H9 (cell line): ENCODE results near the gene SHANK1. TPM values are rescaled to one million over a fixed set of nuclear protein-coding genes. Genes with fewer than 3 reads are reported as not detected.

Experiments
- DNase-seq: peaks from one replicate; pipeline ENCODE4 v3.0.0-alpha.2; 2017
- H2AFZ ChIP-seq: one replicate; pipeline ENCODE4 v1.6.1; 2013; ENCODE audit warnings: mild to moderate bottlenecking, low read length, control low read depth, moderate library complexity
- H2AK5ac ChIP-seq: 2 replicates; pipeline ENCODE4 v1.6.1; 2013; ENCODE audit warnings: low read length, control low read depth, mixed read lengths; ENCODE audit not compliant: insufficient read length
- H2BK120ac ChIP-seq: one replicate; pipeline ENCODE4 v1.6.1; 2013; ENCODE audit warnings: low read depth, mild to moderate bottlenecking, low read length, control low read depth, inconsistent platforms; ENCODE audit not compliant: poor library complexity, severe bottlenecking
- H2BK12ac ChIP-seq: 2 replicates; pipeline ENCODE4 v1.6.1; 2013; ENCODE audit warnings: low read length, control low read depth, mixed read lengths, low read depth; ENCODE audit not compliant: insufficient read length
- H2BK15ac ChIP-seq: 2 replicates; pipeline ENCODE4 v1.6.1; 2013; ENCODE audit warnings: low read depth, low read length, control low read depth
- H2BK20ac ChIP-seq: one replicate; pipeline ENCODE4 v1.6.1; 2013; ENCODE audit warnings: low read depth, mild to moderate bottlenecking, low read length, control low read depth, inconsistent platforms; ENCODE audit not compliant: poor library complexity, severe bottlenecking
- H2BK5ac ChIP-seq: 2 replicates; pipeline ENCODE4 v1.6.1; 2013; ENCODE audit warnings: low read length, control low read depth, mixed read lengths; ENCODE audit not compliant: insufficient read length
- H3K14ac ChIP-seq: 2 replicates; pipeline ENCODE4 v1.6.1; 2013; ENCODE audit warnings: low read length, control low read depth; ENCODE audit not compliant: insufficient read depth
- H3K18ac ChIP-seq: 2 replicates; pipeline ENCODE4 v1.6.1; 2013; ENCODE audit warnings: low read depth, mild to moderate bottlenecking, mixed read lengths, low read length, control low read depth; ENCODE audit not compliant: insufficient read length
- H3K23ac ChIP-seq: 2 replicates; pipeline ENCODE4 v1.6.1; 2013; ENCODE audit warnings: low read length, control low read depth, mixed read lengths, low read depth; ENCODE audit not compliant: insufficient read length
- H3K23me2 ChIP-seq: 2 replicates; pipeline ENCODE4 v1.6.1; 2013; ENCODE audit warnings: low read depth, mild to moderate bottlenecking, mixed read lengths, low read length, control low read depth; ENCODE audit not compliant: insufficient read length, poor library complexity, severe bottlenecking
- H3K27ac ChIP-seq: 2 replicates; pipeline ENCODE4 v1.5.1; 2013; ENCODE audit warnings: low read length, control low read depth, mixed read lengths, low read depth; ENCODE audit not compliant: insufficient read length
- H3K27me3 ChIP-seq: 2 replicates; pipeline ENCODE4 v1.6.1; 2013; ENCODE audit warnings: low read length, control low read depth, inconsistent platforms; ENCODE audit not compliant: insufficient read depth
- H3K4ac ChIP-seq: 2 replicates; pipeline ENCODE4 v1.6.1; 2013; ENCODE audit warnings: low read depth, mild to moderate bottlenecking, control low read depth, inconsistent platforms, low read length, moderate library complexity
- H3K4me1 ChIP-seq: 2 replicates; pipeline ENCODE4 v1.6.1; 2013; ENCODE audit warnings: low read length, control low read depth, inconsistent platforms; ENCODE audit not compliant: insufficient read depth
- H3K4me2 ChIP-seq: 2 replicates; pipeline ENCODE4 v1.6.1; 2013; ENCODE audit warnings: low read length, control low read depth, mixed read lengths; ENCODE audit not compliant: insufficient read length, insufficient read depth
- H3K56ac ChIP-seq: 2 replicates; pipeline ENCODE4 v1.6.1; 2013; ENCODE audit warnings: low read depth, mild to moderate bottlenecking, mixed read lengths, low read length, control low read depth; ENCODE audit not compliant: insufficient read length
- H3K79me1 ChIP-seq: 2 replicates; pipeline ENCODE4 v1.6.1; 2013; ENCODE audit warnings: low read depth, mild to moderate bottlenecking, moderate library complexity, low read length, control low read depth, inconsistent platforms; ENCODE audit not compliant: insufficient read depth, poor library complexity, severe bottlenecking
- H3K79me2 ChIP-seq: 2 replicates; pipeline ENCODE4 v1.6.1; 2013; ENCODE audit warnings: low read length, control low read depth, inconsistent platforms; ENCODE audit not compliant: insufficient read depth
- H3K9ac ChIP-seq: 2 replicates; pipeline ENCODE4 v1.6.1; 2013; ENCODE audit warnings: low read length, control low read depth, mixed read lengths; ENCODE audit not compliant: insufficient read length; ENCODE audit errors: extremely low read depth
- H3K9me3 ChIP-seq: one replicate; pipeline ENCODE4 v1.6.1; 2013; ENCODE audit warnings: low read depth, low read length, inconsistent platforms; ENCODE audit not compliant: control insufficient read depth
- H3T11ph ChIP-seq: one replicate; pipeline ENCODE4 v1.6.1; 2013; ENCODE audit warnings: mild to moderate bottlenecking, low read length, control low read depth, inconsistent platforms
- H4K20me1 ChIP-seq: one replicate; pipeline ENCODE4 v1.6.1; 2013; ENCODE audit not compliant: control insufficient read depth, insufficient read length, insufficient read depth
- H4K5ac ChIP-seq: 2 replicates; pipeline ENCODE4 v1.6.1; 2013; ENCODE audit warnings: low read depth, mild to moderate bottlenecking, mixed read lengths, low read length, control low read depth; ENCODE audit not compliant: insufficient read length
- H4K8ac ChIP-seq: replicated peaks from 2 replicates; pipeline ENCODE4 v1.6.1; 2013; ENCODE audit warnings: low read length, control low read depth, mixed read lengths, low read depth; ENCODE audit not compliant: insufficient read length
- H4K91ac ChIP-seq: 2 replicates; pipeline ENCODE4 v1.6.1; 2013; ENCODE audit warnings: low read depth, mild to moderate bottlenecking, moderate library complexity, mixed read lengths, low read length, control low read depth; ENCODE audit not compliant: insufficient read length
- H3K27ac Mint-ChIP-seq, 3 experiments: 2 replicates in 2 of 3; 3 replicates in 1 of 3; pipeline ENCODE4 v1.8.0; 2020 to 2021; ENCODE audit warnings: mixed read lengths in 3 of 3, mild to moderate bottlenecking in 1 of 3, moderate library complexity in 1 of 3
- H3K27me3 Mint-ChIP-seq: 2 replicates; pipeline ENCODE4 v1.8.0; 2021; ENCODE audit warnings: low read depth, mild to moderate bottlenecking, moderate library complexity, mixed read lengths
- H3K36me3 Mint-ChIP-seq, 3 experiments: 2 replicates in 2 of 3; 3 replicates in 1 of 3; pipeline ENCODE4 v1.8.0; 2020 to 2021; ENCODE audit warnings: low read depth in 3 of 3, mixed read lengths in 3 of 3; ENCODE audit not compliant: insufficient read depth in 1 of 3
- H3K4me1 Mint-ChIP-seq, 2 experiments: 2 replicates each; pipeline ENCODE4 v1.8.0; 2020; ENCODE audit warnings: mixed read lengths in 2 of 2
- H3K4me3 Mint-ChIP-seq, 2 experiments: 2 replicates in 1 of 2; 3 replicates in 1 of 2; pipeline ENCODE4 v1.8.0; 2020 to 2021; ENCODE audit warnings: mild to moderate bottlenecking in 2 of 2, mixed read lengths in 2 of 2, moderate library complexity in 1 of 2
- H3K9me3 Mint-ChIP-seq, 2 experiments: 2 replicates in 1 of 2; 3 replicates in 1 of 2; pipeline ENCODE4 v1.8.0; 2020; ENCODE audit warnings: mild to moderate bottlenecking in 2 of 2, mixed read lengths in 2 of 2, moderate library complexity in 1 of 2
- WGBS: extraction: QIAGEN DNeasy Blood & Tissue Kit; methylation state at CpG from one replicate; pipeline ENCODE4 v1.1.7; 2013; ENCODE audit warnings: missing lambda C conversion rate, low lambda C conversion rate, mixed read lengths; ENCODE audit not compliant: insufficient read length; ENCODE audit errors: extremely low coverage; 5-methylcytosine and 5-hydroxymethylcytosine counted together
- total RNA-seq: library from RNA; stranded (reverse); gene quantifications from 2 replicates; pipeline ENCODE4 v1.2.1, GENCODE V29; 2021
- TF ChIP-seq, protein P1 (sequence below): fragments of 200-600 bp; sonication (generic); conservative IDR thresholded peaks from 3 replicates; pipeline ENCODE4 v1.8.0; 2021; ENCODE audit warnings: antibody characterized with exemption, mild to moderate bottlenecking

SHANK1 gene
- total RNA-seq, 1 experiment from 2014 or later, result 1.7 TPM

GRCh38 chr19:50670102-50670380 is 49.6 kb downstream of the SHANK1 start:
- H3K4me1 ChIP-seq, result peaks cover 7% of the 10 kb centered on the region; the same call in 1 of the 2 replicates
- no peak overlapping the region for H2BK5ac ChIP-seq
- H3K4me2 ChIP-seq, result no peak overlapping the region
- H3T11ph ChIP-seq, result no peak overlapping the region
- H2BK20ac ChIP-seq, result no peak overlapping the region
- no peak overlapping the region for H2AK5ac ChIP-seq
- no CpG with 5 or more reads among the region's 5 CpGs for WGBS
- H3K27ac ChIP-seq, result no peak overlapping the region
- H3K27me3 ChIP-seq, result peaks cover 14% of the 10 kb centered on the region; the same call in 1 of the 2 replicates
- H3K56ac ChIP-seq, result no peak overlapping the region
- Mint-ChIP-seq H3K27me3 (peaks cover 85% of the 10 kb centered on the region), H3K4me3 (no peak overlapping the region; a peak in 2 of 5 replicates), H3K9me3 (peaks cover 0 to 4% of the 10 kb centered on the region in 2 experiments; a peak in 1 of 5 replicates), H3K36me3 (no peaks in the 10 kb centered on the region; a peak in 1 of 7 replicates), H3K4me1 (peaks cover 11 to 25% of the 10 kb centered on the region in 2 experiments), H3K27ac (no peak overlapping the region)
- H3K4ac ChIP-seq, result no peak overlapping the region
- H2BK12ac ChIP-seq, result no peak overlapping the region
- H3K9ac ChIP-seq, result no peak overlapping the region
- H2AFZ ChIP-seq, result no peak overlapping the region
- no peaks in the 10 kb centered on the region for H3K9me3 ChIP-seq
- H3K79me2 ChIP-seq, result no peaks in the 10 kb centered on the region
- H4K8ac ChIP-seq, result no peak overlapping the region
- H2BK120ac ChIP-seq, result no peak overlapping the region
- H3K23ac ChIP-seq, result no peak overlapping the region
- no peak overlapping the region for H3K14ac ChIP-seq
- H2BK15ac ChIP-seq, result no peak overlapping the region
- no peaks in the 10 kb centered on the region for H3K23me2 ChIP-seq
- TF ChIP-seq, protein P1, sequence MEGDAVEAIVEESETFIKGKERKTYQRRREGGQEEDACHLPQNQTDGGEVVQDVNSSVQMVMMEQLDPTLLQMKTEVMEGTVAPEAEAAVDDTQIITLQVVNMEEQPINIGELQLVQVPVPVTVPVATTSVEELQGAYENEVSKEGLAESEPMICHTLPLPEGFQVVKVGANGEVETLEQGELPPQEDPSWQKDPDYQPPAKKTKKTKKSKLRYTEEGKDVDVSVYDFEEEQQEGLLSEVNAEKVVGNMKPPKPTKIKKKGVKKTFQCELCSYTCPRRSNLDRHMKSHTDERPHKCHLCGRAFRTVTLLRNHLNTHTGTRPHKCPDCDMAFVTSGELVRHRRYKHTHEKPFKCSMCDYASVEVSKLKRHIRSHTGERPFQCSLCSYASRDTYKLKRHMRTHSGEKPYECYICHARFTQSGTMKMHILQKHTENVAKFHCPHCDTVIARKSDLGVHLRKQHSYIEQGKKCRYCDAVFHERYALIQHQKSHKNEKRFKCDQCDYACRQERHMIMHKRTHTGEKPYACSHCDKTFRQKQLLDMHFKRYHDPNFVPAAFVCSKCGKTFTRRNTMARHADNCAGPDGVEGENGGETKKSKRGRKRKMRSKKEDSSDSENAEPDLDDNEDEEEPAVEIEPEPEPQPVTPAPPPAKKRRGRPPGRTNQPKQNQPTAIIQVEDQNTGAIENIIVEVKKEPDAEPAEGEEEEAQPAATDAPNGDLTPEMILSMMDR, result no peak
- no peak for DNase-seq
- no peak overlapping the region for H4K91ac ChIP-seq
- H4K5ac ChIP-seq, result no peak overlapping the region
- no peaks in the 10 kb centered on the region for H4K20me1 ChIP-seq
- H3K79me1 ChIP-seq, result no peaks in the 10 kb centered on the region
- no peak overlapping the region for H3K18ac ChIP-seq
